ENCODE results near the gene CEACAM1.
"Not testable (repeated sequence)": the region's sequence is repeated elsewhere in the genome, so short reads cannot be mapped to it uniquely, and the experiment has no call there.

Gene CEACAM1

DNA sequence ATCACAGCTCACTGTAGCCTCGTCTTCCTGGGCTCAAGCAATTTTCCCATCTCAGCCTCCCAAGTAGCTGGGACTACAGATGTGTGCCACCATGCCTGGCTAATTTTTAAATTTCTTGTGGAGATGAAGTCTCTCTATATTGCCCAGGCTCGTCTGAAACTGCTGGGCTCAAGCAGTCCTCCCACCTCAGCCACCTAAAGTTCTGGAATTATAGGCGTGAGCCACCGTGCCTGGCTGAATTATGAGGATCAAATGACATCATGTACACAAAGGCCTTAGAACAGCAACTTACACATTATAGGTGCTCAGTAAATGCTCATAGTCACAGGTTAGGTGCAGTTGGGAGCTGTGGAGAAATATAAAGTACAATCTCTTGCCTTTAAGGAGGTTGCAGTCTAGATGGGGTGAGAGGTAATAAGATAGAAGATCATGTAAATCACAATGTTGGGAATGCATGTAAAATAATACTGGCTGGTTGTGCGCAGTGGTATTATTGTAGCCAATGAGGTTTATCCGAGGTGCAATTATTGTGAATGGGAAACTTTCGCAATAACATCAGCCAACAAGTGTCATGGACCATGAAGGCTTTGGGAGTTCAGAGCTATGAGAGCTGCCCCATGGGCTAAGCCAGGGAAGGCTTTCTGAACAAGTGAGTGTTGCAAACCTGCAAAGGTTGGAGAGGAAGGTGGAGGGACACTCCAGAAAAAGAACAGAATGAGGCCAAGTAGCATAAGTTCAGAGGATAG, 55.7 kb downstream of the CEACAM1 start:
- DNase-seq, result no peak

DNA sequence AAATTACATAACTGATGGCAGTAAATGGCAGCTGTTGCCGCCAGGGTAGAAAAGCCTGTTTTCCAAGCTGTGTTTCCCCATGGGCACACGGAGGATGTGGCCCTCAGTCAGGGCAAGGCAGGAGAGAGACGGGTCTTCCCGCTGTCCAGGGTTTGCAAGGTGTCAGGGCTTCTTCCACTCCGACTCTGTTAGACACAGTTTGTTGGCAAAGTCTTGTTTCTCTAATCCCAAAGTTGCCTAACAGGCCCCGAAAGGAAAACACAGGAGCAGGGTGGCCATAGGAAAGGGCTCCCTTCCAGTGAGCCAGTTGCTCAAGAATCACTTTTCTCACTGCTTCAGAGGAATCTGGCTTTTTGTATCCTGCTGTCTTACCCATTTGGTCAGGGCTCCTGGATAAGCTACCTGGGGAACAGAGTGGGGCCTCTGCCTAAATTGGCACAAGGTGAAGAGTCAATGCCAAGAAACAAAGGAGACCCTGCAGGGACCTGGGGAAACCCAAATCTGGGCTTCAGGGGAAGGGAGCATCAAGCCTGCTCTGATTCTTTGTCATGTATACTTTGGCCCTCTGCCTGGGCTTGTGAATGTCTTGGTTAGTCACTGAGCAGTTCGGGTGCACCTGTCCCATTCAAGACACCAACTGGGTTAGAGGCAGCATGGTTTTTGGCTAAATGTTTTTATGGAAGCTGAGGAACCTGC, 56.6 kb downstream of the CEACAM1 start:
- DNase-seq, result no peak

DNA sequence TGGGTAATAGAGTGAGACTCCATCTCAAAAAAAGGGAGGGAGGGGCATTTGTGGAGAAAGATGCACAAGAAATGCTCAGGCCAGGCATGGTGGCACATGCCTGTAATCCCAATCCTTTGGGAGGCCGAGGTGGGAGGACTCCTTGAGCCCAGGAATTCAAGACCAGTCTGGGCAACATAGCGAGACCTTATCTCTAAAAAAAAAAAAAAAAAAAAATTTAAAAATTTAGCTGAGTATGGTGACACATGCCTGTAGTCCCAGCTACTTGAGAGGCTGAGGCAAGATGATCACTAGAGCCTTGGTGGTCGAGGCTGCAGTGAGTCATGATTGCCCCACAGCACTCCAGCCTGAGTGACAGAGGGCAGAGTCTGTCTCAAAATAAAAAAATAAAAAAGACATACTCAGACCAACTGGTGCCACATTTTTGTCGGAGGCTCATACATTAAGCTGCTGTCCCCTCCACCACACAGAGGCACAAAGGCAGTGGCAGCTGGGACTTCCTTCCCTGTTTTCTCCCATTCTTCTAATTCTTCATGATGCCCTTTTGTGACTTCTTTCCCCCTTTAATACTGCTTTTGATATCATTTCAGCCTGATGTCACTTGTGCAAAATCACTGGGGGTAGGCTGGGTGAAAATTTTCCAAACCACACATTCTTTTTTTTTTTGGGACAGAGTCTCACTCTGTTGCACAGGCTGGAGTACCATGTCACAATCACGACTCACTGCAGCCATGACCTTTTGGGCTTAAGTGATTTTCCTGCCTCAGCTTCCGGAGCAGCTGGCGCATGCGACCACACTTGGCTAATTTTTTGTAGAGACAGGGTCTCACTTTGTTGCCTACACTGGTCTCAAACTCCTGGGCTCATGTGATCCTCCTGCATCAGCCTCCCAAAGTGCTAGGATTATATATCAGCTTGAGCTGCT, 58.7 kb downstream of the CEACAM1 start:
- no peak for DNase-seq

DNA sequence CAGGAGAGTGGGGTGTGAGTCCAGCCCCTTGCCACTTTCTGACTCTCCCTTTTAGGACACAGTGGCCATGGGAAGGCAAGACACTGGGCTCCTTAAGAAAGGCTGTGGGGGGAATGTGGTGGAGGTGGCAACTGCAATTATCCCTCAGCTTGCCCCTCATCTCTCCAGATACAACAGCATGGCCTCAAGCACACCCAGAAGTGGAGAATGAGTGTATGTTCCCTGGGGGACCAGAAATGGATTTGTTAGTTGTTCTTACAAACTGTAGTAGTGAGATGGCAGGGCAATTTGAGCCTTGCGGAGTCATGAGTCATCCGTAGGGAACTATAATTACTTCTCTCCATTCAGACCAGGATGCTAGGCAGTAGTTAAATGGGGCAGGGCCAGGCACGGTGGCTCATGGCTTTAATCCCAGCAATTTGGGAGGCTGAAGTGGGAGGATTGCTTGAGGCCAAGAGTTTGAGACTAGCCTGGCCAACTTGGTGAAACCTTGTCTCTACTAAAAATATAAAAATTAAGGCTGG, 59.9 kb downstream of the CEACAM1 start:
- no peak for DNase-seq

DNA sequence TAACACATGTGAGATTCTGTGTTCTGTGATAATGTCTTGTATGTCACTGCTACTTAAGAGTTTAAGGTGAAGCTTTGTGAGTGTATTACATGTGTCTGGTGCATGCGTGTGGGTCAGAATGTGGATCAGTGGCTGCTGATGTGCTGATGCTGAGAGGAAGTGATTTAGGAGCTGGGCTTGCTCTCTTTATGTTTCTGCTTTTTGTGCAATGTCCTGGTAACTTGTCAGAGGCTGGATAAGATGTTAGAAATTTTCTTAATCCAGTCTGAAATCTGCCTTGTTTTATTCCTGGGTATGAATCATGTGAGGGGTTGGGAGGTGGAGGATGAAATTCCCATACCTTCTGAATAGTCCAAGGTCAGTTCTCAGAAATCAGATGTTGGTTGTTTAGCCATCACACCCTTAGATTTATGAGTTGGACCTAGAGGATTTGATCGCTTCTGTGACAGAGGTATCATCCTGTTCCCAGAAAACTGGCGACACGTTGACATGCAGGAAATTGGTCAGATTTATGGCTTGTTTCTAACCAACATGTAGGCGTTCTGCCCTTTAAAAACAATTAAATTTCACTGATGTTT, 61.0 kb downstream of the CEACAM1 start:
- DNase-seq, result no peak

DNA sequence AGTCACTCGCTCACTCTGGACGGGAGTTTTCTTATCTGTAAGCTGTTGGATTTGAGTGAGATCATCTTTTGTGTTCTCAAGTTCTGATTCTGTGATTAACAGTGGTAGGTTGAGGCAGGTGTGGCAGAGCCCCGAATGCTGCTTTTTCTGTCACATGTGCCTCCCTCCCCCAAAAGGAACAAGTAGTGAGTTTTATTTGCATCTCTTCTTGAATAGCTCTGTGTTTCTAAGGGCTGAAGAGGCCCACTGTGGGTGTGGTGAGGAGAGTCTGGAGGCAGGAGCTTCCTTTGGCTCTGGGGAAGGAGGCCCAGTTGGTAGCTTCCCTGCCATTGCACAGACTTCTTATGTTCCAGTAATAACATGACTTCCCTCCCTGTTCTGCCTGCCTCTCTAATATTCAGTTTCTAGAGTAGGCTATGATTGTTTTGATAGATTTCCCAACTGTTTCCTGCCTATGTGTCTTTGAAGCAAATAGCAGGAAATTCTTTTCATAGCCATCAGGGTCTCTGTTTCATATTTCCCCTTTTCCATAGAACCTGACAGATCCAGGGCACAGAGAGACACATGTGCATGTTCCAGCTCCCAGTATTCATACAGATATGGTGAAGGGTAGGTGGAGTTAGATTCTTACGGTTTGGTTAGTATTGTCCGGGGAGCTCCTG, 61.6 kb downstream of the CEACAM1 start:
- no peak for DNase-seq

DNA sequence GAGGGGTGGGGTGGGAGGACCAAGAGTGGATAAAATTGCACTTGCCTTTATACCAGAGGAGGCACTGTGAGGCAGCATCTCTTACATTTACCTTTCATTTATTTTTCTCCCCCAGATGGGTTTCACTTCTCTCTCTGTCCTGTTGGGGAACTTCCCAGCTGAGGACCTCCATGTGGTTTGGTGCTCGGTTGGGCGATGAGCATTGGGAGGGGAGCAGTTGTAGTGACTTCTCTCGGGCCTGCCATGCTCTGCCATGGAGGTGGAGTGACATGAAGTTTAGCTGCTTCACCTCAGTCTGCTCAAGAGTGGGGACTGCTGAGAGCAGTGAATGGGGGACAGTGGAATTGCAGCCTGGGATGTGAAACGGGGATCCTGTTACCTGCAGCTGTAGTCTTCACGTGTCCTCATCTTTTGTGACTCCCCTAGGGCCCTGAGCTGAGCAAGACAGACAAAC, 62.4 kb downstream of the CEACAM1 start:
- DNase-seq, result no peak

DNA sequence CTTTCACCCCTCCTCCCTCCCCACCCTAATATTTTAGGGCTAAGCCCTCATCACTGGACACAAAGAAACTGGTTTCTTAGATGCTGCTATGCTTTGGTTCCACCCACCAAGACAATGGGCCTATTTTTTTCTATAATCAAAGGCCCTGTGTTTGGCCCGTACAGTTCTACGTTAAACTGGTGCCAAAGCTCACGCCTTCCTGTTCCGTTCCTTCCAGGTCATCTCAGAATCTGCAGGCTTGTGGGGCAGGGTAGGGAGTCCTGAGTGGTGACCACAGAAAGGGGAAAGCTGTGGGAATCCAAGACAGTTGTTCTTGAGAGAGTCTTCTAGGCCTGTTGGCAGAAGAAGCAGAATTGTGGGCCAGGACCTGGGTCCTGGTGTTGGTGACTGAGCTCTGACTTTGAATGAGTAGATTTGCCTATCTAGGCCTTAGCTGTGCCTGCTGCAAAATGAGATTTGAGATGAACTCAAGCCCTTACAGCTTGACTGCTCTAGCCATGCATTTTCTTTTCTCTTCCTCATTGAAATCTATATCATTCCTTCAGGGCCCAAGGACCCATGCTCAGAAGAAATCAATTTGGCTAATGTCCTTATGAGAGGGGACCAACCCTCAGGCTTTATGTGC, 66.5 kb downstream of the CEACAM1 start:
- DNase-seq, result no peak

DNA sequence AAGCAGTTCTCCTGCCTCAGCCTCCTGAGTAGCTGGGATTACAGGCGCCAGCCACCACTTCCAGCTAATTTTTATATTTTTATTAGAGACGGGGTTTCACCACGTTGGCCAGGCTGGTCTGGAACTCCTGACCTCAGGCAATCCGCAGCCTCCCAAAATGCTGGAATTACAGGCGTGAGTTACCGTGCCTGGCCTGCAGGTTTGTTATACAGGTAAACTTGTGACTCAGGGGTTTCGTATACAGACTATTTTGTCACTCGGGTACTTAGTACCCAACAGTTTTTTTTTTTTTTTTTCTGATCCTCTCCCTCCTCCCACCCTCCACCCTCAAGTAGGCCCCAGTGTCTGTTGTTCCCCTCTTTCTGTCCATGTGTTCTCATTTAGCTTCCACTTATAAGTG, 67.0 kb downstream of the CEACAM1 start:
- DNase-seq, result not testable (repeated sequence)

DNA sequence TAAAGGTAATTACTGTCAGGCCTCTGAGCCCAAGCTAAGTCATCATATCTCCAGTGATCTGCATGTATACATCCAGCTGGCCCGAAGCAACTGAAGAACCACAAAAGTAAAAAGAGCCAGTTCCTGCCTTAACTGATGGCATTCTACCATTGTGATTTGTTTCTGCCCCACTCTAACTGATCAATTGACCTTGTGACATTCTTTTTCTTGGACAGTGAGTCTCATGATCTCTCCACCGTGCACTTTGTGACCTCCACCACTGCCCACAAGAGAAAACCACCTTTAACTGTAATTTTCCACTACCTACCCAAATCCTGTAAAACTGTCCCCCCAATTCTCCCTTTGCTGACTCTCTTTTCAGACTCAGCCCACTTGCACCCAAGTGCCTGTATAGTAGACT, 68.4 kb downstream of the CEACAM1 start:
- DNase-seq, result no peak

Measured in NCI-H524 (cell line).